ENCODE results near the gene RPS15.

RPS15 gene

DNA sequence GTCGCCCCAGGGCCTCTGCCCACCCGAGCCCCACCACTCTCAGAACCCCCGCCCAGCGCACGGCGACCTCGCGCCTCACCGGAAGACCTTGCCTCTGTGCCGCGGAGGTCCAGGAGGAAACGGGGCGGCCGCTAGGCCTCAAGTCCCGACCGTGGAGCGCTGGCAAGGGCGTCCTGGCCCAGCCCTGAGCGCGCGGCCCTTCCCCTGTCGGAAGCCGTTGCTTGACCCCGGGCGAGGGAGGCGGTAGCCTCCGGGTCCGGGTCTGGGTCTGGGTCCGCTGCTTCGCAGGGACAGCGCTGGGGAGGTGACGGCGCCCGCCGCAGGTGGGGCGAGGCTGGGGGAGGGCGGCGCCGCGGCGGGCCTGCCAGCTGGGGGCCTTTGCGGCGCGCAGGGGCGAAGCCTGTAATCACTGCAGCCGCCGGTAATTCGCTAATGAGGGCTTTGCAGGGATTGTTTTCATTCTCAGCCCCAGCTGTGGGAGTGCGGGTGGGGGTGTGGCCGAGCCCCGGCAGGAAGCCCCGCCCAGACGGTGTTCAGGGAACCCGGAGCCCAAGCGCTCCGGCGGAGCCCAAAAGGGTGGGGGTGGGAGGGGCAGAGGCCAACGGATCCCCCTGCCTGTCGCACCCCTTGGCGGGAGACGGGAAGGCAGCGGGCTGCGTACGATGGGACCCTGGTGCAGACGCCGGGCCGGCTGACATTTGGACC, 32.3 kb downstream of the RPS15 start:
- TF ChIP-seq ZFX (IDR thresholded peaks at IDR 0.05; ENCODE audit: borderline replicate concordance), result no peak
- TF ChIP-seq, protein P1, sequence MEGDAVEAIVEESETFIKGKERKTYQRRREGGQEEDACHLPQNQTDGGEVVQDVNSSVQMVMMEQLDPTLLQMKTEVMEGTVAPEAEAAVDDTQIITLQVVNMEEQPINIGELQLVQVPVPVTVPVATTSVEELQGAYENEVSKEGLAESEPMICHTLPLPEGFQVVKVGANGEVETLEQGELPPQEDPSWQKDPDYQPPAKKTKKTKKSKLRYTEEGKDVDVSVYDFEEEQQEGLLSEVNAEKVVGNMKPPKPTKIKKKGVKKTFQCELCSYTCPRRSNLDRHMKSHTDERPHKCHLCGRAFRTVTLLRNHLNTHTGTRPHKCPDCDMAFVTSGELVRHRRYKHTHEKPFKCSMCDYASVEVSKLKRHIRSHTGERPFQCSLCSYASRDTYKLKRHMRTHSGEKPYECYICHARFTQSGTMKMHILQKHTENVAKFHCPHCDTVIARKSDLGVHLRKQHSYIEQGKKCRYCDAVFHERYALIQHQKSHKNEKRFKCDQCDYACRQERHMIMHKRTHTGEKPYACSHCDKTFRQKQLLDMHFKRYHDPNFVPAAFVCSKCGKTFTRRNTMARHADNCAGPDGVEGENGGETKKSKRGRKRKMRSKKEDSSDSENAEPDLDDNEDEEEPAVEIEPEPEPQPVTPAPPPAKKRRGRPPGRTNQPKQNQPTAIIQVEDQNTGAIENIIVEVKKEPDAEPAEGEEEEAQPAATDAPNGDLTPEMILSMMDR (IDR thresholded peaks at IDR 0.05), result no peak
- peak overlapping the region; percentile 86 for H3K27ac ChIP-seq

DNA sequence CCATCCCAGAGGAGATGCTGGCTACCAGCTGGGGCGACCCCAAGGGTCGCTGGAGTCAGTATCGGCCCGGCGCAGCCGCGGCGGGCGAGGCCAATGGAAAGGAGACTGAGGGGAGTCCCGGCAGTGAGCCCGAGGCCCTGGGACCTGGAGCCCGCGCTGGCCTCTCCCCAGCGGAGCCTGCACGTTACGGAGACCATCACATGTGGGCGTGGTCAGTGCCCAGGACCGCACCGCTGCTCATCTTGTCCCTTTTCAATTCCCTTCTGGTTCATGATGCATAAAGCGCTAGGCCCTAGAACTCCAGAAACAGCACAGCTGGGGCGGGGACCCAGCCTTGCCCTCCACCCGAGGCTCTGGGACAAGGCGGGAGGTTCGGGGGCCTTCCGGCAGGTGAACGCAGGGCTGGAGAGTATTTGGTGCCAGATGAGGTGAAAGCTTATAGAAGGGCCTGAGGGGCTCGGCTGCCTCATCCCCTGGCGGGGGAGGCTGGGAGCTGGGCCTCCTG, 32.9 kb downstream of the RPS15 start:
- TF ChIP-seq, protein P1 (IDR thresholded peaks at IDR 0.05), result no peak
- TF ChIP-seq ZFX (IDR thresholded peaks at IDR 0.05; ENCODE audit: borderline replicate concordance), result no peak
- peak overlapping the region; percentile 86 for H3K27ac ChIP-seq

DNA sequence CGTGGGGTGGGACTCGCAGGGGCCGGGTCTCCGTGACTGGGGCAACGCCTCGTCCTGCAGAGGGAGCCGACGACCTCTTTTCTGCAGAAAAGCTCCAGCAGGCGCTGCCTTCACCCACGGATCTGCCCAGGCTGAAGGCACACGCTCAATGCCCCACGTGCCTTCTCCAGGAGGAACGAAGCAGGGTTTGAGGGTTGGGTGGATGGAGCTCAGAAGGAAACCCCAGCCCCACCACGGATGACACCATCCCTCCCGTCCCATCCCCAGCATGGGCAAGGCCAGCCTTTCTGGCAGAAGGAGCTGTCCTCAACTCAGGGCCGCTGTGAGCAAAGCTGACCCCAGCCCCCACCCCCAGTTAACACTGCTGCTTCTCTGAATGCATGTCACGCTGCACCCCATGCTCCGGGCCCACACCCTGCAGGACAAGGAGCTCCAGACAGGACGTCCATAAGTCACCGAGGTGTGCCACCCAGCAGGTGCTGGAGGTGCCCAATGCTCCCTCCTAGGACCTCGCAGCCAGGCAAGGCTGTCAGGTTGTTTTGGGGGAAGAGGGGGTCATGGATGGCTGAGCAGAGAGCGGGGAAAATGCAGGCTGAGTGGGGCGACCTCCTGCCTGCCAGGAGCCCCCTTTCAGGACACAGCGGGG, 33.4 kb downstream of the RPS15 start:
- H3K27ac ChIP-seq, result peak overlapping the region; percentile 86
- TF ChIP-seq, protein P1 (IDR thresholded peaks at IDR 0.05), result no peak; the same call in 1 of the 2 replicates
- no peak for TF ChIP-seq ZFX (IDR thresholded peaks at IDR 0.05; ENCODE audit: borderline replicate concordance)

DNA sequence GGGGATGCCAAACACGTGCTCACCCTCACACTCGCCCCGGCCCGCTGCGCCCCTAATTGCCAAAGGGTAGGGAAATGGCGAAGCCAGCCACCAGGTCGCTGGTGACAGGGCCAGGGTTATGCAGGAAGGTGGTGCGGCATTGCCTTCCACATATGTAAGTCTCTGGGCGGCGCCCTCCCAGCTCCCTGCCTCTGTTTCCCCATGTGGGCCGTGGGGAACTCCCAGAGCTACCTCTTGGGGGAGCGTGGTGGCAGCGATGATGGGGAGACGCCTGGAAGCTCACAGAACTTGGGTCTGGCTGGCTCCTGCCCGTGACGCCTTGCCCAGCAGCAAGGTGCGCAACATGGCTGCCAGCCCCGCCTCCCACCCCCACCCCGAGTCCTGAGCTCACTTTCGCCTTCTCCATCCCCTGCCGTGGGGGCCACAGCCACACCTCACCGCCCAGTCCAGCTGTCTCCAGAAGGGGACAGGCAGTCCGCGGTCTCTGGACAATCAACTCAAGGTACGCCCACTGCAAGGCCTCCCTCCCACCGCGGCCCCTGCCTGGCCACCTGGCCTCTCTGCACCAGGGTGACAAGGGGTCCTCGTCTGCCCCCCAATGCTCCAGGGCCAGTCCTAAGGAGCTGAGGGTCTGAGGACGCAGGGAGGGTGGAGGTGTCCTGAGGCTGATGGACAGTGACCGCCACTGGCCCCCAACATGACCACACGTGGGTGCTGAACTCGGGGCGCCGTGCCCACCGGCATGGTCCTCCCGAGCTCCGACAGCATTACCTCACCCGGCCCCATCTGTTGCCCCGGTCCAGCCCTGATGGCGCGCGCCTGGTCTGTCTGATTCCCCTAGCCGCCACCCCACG, 34.3 kb downstream of the RPS15 start:
- no peak overlapping the region for H3K27ac ChIP-seq
- TF ChIP-seq ZFX (IDR thresholded peaks at IDR 0.05; ENCODE audit: borderline replicate concordance), result no peak
- TF ChIP-seq, protein P1 (IDR thresholded peaks at IDR 0.05), result no peak

DNA sequence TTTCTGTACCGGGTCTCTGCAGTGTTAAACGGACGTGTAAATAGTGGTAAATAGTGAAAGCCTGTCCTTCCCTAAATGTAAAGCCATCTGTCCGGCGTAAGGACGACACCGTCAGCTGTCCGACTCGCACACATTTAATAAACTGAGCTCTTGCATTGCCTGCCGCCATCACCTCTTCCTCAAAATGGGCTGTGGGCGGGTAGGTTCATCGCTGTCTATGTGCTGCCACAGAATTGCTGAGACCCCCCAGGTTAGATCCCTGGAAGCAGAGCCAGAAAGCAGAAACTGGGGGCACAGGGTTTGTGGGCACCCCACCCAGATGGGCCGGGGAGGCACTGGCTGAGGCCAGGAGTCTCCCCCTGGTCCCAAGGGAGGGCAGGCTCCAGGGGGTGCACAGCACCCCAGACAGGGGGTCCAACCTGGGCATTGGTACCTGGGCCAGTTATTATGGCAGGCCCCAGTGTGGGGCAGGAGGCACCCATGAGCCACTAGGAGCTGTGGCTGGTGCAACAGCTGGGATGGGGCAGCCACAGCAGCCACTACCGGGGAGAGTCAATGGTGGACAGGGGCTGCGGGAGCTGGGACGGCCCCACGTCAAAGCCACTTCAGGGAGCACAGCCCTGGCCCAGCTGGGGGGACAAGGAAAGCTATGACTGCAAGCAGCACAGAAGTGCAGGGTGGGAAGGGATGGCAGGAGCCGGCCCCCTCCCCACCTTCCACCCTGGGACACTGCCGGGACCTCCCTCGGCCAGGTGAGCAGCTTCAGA, 35.1 kb downstream of the RPS15 start:
- no peak overlapping the region for H3K27ac ChIP-seq
- TF ChIP-seq ZFX (IDR thresholded peaks at IDR 0.05; ENCODE audit: borderline replicate concordance), result no peak
- TF ChIP-seq, protein P1 (IDR thresholded peaks at IDR 0.05), result no peak

DNA sequence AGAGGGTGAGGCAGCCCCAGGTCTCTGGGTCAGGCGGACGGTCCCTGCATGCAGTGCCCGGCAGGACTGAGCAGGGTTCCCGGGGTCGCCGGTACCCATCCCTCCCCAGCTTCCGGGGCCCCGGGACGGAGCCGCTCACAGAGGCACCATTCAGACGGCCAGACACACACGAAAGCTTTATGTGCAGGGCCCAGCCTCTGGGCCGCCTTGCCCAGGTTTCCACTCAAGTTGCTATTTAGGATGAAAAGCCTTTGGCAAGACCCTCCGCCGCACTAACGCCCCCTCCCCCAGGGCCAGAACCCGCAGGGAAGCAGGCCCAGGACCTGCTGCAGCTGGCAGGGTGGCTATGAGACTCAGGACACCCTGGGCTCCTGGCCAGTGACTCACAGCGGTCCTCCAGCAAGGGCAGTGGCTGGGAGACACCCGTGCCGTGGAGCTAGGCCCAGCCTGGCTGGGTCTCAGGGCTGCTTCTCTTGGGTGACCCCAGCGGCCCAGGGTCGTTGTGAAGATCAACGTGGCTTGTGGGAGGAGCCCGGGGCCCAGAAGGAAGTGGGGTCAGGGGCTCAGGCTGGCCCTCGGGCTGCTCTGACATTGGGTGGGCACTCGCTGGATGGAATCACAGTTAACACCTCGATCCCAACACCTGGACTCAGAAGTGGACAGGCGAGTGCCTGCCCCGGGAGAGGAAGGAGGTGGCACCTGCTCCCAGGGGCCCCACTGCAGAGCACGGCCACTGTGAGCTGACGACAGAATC, 36.0 kb downstream of the RPS15 start:
- no peak overlapping the region for H3K27ac ChIP-seq
- TF ChIP-seq, protein P1 (IDR thresholded peaks at IDR 0.05), result no peak
- no peak for TF ChIP-seq ZFX (IDR thresholded peaks at IDR 0.05; ENCODE audit: borderline replicate concordance)

Data from 22Rv1 (cell line).